Fibroblast of the conjunctiva (primary cell): ENCODE results near the gene KLK5.

Experiments
- DNase-seq: peaks from one replicate; pipeline ENCODE4 v3.0.0-alpha.2; 2010; ENCODE audit warnings: low read depth

Gene KLK5

DNA sequence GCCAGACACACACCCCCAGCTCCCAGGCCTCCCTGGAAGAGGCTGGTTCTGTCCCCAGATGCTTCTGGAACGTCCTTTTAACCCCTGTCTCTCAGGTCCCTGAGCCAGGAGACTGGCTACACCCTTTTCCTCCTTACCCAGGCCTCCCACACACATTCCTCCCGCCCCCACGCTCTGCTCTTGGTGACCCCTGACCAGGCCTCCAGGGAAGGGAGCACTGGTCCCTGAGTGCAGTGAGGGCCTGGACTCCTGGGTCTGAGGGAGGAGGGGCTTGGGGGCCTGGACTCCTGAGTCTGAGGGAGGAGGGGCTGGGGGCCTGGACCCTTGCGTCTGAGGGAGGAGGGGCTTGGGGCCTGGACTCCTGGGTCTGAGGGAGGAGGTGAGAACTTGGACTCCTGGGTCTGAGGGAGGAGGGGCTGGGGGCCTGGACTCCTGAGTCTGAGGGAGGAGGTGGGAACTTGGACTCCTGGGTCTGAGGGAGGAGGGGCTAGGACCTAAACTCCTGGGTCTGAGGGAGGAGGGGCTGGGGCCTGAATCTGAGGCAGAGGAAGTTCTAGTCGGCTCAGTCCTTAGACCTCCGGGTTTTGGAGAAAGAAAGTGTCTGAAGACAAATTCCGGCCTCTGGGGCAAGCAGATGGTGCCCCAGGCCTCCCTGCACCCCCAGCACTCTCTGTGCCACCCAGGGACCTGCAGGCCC, 16.0 kb upstream of the KLK5 start:
- no peak for DNase-seq

GRCh38 chr19:50967929-50968715, 15.3 kb upstream of the KLK5 start:
- DNase-seq, result no peak

DNA sequence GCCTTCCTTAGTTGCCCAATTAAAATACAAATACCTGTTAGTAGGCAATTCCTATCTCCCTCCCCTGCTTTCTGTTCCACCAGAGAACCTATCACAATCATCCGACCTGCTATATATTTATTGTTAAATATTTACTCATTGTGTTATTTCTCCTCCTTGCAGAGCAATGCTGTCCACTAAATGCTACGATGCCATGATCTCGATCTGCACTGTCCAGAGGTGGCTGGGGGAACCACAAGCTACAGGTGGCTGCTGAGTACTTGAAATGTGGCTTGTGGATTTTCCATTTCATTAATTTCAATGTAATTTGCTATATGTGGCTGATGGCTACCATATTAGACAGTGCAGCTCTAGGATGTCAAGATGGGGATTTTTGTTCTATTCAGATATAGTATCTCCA, 11.4 kb upstream of the KLK5 start:
- no peak for DNase-seq

DNA sequence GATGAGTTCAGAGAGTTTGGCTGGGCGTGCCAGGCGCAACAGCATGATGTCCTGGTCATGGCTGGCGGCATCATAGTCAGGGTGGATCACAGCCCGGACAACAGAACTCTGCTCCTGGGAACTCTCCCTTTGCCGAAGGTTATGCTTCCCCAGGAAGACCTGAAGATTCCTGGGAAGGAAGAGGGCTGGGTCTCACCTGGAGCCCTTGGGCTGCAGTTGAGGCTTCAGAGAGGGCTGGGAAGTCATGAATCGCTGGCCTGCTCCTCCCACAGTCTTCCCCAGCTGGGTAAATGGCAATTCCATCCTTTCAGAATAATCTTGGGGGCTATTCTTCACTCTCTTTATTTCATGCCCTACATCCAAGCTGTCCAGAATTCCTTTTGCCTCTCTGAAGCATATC, 10.5 kb upstream of the KLK5 start:
- DNase-seq, result no peak

DNA sequence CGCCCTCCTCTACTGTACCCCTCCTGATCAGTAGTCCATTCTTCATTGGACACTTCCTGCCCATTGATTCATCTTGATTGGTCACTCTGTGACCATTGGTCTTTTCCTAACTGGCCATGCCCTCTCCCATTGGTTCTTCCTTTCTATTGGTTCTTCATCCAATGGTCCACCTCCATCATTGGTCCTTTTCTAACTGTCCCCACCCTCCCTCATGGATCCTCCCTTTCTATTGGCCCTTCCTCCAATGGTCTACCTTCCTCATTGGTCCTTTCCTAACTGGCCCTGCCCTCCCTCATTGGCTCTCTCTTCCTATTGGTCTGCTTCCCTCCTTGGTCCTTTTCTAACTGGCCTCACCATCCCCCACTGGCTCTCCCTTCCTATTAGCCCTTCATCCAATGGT, 9.4 kb upstream of the KLK5 start:
- DNase-seq, result no peak

- DNase-seq, result no peak
These were observed 7.1 kb upstream of the KLK5 start for GRCh38 chr19:50959731-50960500.

GRCh38 chr19:50957587-50957986, 4.7 kb upstream of the KLK5 start:
- no peak for DNase-seq

DNA sequence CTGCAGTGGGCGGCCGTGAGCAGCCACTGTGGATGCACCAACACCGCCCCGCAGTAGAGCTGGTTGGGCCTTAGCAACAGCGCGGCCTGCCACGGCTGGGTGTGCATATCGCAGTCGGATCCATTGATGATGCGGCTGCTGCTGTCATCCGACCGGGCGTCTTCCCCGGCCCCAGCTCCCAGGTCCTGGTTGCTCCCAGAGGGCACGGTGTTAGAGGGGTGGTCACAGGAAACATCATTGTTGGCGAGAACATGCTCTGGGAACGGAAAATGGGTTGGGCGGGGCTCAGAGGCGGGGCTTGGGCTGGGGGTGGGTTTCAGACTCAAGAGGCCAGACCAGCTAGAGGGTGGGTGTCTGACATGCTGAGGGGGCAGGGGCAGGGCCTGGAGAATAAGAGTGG, 3.0 kb downstream of the KLK5 start:
- DNase-seq, result no peak

DNA sequence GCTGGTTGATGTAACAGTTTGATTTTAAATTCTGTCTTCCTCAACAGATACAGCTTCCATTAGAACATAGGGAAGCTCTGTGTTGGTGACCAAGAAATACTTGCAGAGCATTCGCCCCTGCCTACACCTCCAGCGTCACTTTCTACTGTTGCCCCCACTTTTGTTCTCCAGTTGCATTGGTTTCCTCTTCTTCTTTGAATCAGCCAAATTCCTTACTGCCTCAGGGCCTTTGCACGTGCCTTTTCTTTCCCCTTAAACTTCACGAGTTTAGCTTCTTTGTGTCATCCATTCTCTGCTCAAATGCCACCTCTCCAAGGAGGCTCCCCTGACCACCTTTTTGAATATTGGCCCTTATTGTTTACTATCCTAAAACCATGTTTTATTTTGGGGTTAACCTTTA, 5.7 kb downstream of the KLK5 start:
- no peak for DNase-seq

DNA sequence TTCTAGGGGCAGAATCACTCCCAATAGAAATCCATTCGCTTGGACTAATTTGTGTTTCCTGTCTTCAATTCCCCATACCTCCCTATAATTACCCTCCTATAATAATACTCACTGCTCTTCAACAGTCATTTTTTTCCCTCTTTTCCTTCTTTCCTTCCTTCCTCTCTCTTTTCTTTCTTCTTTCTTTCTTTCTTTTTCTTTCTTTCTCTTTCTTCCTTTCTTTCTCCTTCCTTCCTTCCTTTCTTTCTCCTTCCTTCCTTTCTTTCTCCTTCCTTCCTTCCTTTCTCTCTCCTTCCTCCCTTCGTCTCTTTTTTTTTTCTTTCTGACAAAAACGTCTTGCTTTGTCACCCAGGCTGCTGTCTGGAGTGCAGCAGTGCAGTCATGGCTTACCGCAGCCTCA, 8.0 kb downstream of the KLK5 start:
- no peak for DNase-seq

- no peak for DNase-seq
These were observed 9.6 kb downstream of the KLK5 start for GRCh38 chr19:50943074-50943828.

DNA sequence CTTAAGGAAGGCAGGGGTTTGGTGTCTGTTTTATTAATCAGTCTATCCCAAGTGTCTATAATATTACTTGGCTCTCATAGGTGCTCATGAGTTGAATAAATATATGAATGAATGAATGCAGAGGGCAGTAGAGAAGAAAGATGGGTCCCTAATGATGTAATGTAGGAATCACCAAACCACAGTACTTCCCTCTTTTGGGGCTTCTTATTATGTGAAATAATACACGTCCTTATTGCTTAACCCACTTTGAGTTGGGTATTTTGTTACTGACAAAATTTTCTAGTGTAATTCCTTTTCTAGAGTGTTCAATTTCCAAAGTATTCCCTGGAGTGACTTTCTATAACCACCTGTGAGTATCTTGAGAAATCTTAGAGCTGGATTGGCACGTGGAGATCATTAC, 13.2 kb downstream of the KLK5 start:
- DNase-seq, result no peak

GRCh38 chr19:50933640-50934039, 19.2 kb downstream of the KLK5 start:
- DNase-seq, result peak; percentile 12

DNA sequence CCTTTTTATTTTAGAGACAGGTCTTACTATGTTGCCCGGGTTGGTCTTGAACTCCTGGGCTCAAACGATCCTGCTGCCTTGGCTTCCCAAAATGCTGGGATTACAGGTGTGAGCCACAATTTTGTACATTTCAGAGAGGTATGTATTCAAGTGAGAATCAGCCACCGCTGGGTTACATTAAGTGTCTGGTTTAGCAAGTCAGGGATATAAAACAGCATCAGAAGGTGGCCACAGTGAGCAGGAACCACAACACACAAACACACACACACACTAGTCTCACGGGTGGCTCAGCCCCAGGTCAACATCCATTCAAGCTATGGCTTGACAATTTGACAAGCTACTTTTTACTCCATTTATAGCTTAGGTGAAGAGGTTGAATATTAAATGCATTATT, 20.2 kb downstream of the KLK5 start:
- DNase-seq, result no peak

GRCh38 chr19:50932018-50932689, 20.7 kb downstream of the KLK5 start:
- no peak for DNase-seq

DNA sequence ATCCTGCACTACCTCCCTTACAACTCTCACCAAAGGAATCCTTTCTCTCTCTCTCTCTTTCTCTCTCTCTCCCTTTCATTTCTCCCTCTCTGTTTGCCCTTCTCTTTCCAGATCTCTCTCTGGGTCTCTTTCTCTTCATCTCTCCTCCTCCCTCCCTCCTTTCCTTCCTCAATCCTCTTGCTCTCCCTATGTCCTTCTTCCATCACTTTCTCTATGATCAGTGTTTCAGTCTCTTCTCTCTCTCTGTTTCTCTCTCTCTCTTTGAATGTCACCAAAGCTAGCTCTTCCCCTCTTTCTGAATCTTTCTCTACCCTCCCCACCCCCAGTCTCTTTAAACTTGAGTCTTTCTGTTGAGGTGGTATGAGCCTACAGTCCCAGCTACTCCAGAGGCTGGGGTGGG, 21.8 kb downstream of the KLK5 start:
- DNase-seq, result no peak

- DNase-seq, result no peak
These were observed 24.0 kb downstream of the KLK5 start for GRCh38 chr19:50928831-50929230.

DNA sequence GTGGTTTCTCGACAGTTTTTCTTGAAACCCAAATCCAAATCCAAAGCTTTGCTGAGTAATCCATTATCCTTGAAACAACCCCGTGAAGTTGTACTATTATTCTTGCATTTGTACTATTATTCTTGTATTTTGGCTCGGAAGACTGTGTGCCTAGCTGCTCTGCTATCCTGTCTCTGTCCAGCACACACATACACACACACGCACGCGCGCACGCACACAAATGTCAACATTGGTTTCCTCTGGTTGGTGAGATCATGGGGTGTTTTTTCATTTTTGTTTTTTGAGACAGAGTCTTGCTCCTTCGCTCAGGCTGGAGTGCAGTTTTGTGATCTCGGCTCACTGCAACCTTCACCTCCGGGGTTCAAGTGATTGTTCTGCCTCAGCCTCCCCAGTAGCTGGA, 26.7 kb downstream of the KLK5 start:
- DNase-seq, result no peak

DNA sequence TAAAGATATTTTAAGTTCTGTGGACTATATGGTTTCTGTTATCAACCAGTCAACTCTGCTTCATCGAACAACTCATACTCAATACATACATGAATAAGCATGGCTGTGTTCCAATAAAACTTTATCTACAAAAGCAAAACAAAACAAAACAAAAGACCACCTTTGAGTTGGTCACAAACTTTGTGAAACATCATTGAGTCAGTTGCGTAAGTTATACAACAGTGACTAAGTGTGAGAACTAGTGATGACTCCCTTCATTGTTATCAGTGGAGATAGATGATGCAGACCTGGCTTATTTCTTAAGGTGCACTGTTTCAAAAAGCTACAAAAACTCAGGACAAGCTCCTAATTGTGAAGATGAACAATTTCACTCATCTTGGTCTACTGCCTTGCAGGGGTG, 27.1 kb downstream of the KLK5 start:
- DNase-seq, result no peak

DNA sequence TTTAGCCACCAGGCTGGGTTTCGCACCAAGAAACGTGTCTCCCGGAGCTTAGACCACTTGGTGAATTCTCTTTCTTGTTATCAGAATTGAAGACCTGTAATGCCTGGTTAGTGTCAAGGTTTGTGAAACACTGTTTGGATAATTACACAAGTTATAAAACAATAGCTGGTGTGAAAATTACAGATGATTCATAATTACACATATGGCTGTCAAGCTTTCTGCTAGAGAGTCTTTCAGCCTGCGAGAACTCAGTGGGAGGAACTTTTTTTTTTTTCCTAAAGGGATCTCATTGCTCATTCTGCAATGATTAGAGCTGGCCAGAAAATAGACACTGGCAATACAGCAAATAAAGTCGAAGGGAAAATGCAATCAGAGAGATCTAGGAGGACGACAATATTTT, 28.3 kb downstream of the KLK5 start:
- no peak for DNase-seq

DNA sequence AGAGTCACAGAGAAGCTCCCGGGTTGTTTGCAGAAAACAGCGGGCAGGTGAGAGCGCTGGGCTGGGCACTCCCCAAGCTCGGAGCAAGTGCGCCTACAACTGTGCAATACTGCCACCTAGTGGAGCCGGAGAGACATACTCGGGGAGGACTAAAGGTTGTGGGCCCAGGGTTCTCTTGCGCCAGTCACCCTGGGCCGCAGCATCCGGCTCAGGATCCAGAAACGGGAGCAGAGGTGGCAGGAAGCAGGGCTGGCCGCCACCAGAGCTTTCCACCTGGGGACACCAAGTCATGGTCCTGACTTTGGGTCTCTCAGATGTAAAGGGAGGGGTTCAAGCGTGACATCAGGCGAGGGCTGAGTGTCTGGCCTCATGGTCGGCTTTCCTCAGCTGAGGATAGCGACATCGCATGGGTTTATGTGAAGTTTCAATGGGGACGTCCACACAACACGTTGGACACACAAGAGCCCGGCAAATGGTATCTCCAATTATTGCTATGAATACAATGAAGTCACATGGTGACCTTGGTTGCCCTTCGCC, 30.5 kb downstream of the KLK5 start:
- DNase-seq, result peak; percentile 57
